GM13977 (cell line): ENCODE measurements around the gene DGKH.

Source experiments
- DNase-seq: peaks from one replicate; pipeline ENCODE4 v3.0.0; 2012; ENCODE audit warnings: low spot score
- in situ Hi-C: fragments of 300-500 bp; cut with MboI; formaldehyde crosslinking; loops from one replicate; pipeline ENCODE4 v1.12.0; 2022; ENCODE audit warnings: low sequenced_read_pairs, low pct_unique_long_range_greater_than_20kb, mixed read lengths, inconsistent platforms; ENCODE audit not compliant: unreplicated experiment
- TF ChIP-seq, protein P1 (sequence below): IDR thresholded peaks from 2 replicates; pipeline ENCODE4 v1.5.1; 2012; ENCODE audit warnings: mild to moderate bottlenecking, control low read depth; ENCODE audit not compliant: insufficient read depth; ENCODE audit errors: extremely low read depth, missing control alignments

DGKH gene

DNA sequence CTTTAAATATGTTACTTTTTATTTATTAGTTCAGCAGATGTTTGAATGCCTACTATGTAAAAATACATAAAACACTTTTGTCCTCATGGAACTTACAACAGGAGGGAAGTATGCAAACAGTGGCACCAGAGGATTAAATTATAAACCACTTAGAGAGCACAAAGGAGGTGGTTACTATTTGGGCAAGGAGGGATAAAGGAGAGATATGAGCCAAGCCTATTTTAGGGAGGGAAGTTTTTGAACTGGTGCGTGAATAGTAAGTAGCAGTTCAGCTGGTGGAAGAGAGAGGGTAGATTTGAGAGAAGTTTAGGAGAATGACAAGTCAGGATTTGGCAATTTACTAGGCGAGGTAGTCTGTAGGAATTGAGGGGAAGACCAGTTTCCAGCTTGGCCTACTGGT is 232.1 kb downstream of the DGKH start:
- TF ChIP-seq, protein P1, sequence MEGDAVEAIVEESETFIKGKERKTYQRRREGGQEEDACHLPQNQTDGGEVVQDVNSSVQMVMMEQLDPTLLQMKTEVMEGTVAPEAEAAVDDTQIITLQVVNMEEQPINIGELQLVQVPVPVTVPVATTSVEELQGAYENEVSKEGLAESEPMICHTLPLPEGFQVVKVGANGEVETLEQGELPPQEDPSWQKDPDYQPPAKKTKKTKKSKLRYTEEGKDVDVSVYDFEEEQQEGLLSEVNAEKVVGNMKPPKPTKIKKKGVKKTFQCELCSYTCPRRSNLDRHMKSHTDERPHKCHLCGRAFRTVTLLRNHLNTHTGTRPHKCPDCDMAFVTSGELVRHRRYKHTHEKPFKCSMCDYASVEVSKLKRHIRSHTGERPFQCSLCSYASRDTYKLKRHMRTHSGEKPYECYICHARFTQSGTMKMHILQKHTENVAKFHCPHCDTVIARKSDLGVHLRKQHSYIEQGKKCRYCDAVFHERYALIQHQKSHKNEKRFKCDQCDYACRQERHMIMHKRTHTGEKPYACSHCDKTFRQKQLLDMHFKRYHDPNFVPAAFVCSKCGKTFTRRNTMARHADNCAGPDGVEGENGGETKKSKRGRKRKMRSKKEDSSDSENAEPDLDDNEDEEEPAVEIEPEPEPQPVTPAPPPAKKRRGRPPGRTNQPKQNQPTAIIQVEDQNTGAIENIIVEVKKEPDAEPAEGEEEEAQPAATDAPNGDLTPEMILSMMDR, result no peak
- no peak for DNase-seq
- in situ Hi-C loops, result no loop called here

DNA sequence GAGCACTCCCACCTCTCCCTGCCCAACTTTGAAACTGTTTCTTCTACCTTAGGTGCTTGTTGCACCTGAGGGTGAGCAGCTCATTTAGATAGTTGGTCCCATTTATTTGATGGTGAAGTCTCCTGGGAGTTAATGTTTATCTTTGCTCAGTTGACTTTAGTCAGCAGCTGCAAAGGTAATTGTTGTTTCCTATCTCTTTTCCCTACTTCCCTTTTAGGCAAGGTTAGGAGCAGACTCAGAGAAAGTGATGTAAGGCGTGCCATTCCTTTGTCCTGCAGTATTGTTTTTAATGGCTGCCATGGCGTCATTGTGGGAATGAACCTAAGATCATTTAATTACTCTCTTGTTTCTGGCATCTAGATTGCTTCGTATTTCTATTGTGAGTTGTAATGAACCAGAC is 235.1 kb downstream of the DGKH start:
- TF ChIP-seq, protein P1, result no peak
- in situ Hi-C loops, result no loop called here
- no peak for DNase-seq

DNA sequence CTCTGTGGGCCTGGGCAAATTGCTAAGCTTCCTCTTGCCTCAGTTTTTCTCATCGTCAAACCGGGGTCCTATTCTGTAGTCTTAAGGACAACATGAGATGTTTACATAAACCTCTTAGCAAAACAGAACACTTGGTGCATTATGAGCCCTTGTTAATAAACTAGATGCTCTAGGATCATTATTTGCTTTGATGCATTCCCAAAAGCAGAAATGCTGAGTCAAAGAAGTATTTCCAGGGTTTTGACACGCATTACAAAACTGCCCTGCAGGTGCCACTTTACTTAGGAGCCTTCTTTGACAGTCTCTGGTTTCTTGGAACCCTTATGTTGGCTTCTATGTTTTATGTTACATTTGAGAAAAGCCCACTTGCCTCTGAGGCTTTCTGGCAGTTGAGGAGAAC is 235.6 kb downstream of the DGKH start:
- DNase-seq, result no peak
- in situ Hi-C loops, result no loop called here
- TF ChIP-seq, protein P1, result no peak
